GM23338 (cell line): ENCODE measurements around the gene MUC7.

Experiments used
- CREB1 ChIP-seq: fragments of 250-450 bp; sonication (Bioruptor Pico); IDR thresholded peaks from 2 replicates; pipeline ENCODE4 v1.5.0; 2020; ENCODE audit warnings: low read depth, mild to moderate bottlenecking, moderate library complexity
- EZH2 ChIP-seq: fragments of 200-600 bp; sonication (generic); IDR thresholded peaks from one replicate; pipeline ENCODE4 v1.8.0; 2017; ENCODE audit warnings: antibody characterized with exemption, mild to moderate bottlenecking, low read depth; ENCODE audit not compliant: unreplicated experiment
- JUNB ChIP-seq: IDR thresholded peaks from one replicate; pipeline ENCODE4 v1.6.1; 2016; ENCODE audit warnings: antibody characterized with exemption; ENCODE audit not compliant: unreplicated experiment
- POLR2AphosphoS5 ChIP-seq: IDR thresholded peaks from 2 replicates; pipeline ENCODE4 v1.6.1; 2016; ENCODE audit warnings: antibody characterized with exemption, low read depth
- ZNF114 ChIP-seq: fragments of 250-450 bp; sonication (Bioruptor Pico); IDR thresholded peaks from 2 replicates; pipeline ENCODE4 v1.5.0; 2020; ENCODE audit warnings: mild to moderate bottlenecking, moderate library complexity
- TF ChIP-seq, protein P1 (sequence below), 2 experiments: fragments of 200-600 bp in 1 of 2; sonication (generic) in 1 of 2; conservative IDR thresholded peaks; 2 replicates each; pipeline versions ENCODE4 v1.5.1 to v1.6.1; 2016 to 2017; ENCODE audit warnings: antibody characterized with exemption in 2 of 2, low read depth in 2 of 2, mild to moderate bottlenecking in 2 of 2, moderate library complexity in 1 of 2
- TF ChIP-seq, protein P2 (sequence below): IDR thresholded peaks from one replicate; pipeline ENCODE4 v1.6.1; 2018; ENCODE audit warnings: antibody characterized with exemption; ENCODE audit not compliant: unreplicated experiment

DNA sequence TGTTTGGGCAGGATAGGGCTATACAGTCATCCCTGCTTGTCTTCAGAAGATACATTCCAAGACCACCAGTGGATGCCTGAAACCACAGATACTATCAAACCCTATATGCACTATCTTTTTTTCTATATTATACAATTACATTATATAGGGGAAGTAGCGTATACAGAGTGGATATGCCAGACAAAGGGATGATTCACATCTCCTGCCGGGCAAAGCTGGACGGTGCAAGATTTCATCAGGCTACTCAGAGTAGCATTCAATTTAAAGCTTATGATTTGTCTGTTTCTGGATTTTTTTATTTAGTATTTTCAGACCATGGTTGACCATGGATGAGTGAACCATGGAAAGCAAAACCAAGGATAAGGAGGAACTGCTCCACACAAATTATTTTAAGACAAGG is 39.4 kb downstream of the MUC7 start:
- no peak for TF ChIP-seq POLR2AphosphoS5
- TF ChIP-seq, protein P1, sequence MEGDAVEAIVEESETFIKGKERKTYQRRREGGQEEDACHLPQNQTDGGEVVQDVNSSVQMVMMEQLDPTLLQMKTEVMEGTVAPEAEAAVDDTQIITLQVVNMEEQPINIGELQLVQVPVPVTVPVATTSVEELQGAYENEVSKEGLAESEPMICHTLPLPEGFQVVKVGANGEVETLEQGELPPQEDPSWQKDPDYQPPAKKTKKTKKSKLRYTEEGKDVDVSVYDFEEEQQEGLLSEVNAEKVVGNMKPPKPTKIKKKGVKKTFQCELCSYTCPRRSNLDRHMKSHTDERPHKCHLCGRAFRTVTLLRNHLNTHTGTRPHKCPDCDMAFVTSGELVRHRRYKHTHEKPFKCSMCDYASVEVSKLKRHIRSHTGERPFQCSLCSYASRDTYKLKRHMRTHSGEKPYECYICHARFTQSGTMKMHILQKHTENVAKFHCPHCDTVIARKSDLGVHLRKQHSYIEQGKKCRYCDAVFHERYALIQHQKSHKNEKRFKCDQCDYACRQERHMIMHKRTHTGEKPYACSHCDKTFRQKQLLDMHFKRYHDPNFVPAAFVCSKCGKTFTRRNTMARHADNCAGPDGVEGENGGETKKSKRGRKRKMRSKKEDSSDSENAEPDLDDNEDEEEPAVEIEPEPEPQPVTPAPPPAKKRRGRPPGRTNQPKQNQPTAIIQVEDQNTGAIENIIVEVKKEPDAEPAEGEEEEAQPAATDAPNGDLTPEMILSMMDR (conservative IDR thresholded peaks at IDR 0.05; ENCODE audit: low read depth in 2 of 2): no peak
- no peak for TF ChIP-seq EZH2
- TF ChIP-seq, protein P2, sequence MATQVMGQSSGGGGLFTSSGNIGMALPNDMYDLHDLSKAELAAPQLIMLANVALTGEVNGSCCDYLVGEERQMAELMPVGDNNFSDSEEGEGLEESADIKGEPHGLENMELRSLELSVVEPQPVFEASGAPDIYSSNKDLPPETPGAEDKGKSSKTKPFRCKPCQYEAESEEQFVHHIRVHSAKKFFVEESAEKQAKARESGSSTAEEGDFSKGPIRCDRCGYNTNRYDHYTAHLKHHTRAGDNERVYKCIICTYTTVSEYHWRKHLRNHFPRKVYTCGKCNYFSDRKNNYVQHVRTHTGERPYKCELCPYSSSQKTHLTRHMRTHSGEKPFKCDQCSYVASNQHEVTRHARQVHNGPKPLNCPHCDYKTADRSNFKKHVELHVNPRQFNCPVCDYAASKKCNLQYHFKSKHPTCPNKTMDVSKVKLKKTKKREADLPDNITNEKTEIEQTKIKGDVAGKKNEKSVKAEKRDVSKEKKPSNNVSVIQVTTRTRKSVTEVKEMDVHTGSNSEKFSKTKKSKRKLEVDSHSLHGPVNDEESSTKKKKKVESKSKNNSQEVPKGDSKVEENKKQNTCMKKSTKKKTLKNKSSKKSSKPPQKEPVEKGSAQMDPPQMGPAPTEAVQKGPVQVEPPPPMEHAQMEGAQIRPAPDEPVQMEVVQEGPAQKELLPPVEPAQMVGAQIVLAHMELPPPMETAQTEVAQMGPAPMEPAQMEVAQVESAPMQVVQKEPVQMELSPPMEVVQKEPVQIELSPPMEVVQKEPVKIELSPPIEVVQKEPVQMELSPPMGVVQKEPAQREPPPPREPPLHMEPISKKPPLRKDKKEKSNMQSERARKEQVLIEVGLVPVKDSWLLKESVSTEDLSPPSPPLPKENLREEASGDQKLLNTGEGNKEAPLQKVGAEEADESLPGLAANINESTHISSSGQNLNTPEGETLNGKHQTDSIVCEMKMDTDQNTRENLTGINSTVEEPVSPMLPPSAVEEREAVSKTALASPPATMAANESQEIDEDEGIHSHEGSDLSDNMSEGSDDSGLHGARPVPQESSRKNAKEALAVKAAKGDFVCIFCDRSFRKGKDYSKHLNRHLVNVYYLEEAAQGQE: no peak
- TF ChIP-seq CREB1 (CRISPR knock-in tag): no peak
- TF ChIP-seq JUNB: no peak
- no peak for TF ChIP-seq ZNF114
